NCI-H510A (cell line): ENCODE results near the gene MRPL54.

Experiments used
- DNase-seq: peaks from one replicate; lab custom pipeline; 2025; lab: John Stamatoyannopoulos, UW

MRPL54 gene

GRCh38 chr19:3762501-3763459 lies at the start of gene MRPL54:
MRPL54 (plus strand) TSS chr19:3762682; CDS start chr19:3762701, 19 bp downstream.
- DNase-seq = peak; percentile 97

- no peak for DNase-seq
Observed at GRCh38 chr19:3716147-3716668, 46.3 kb upstream of the MRPL54 start.

GRCh38 chr19:3719868-3720267 lies 42.6 kb upstream of the MRPL54 start:
- no peak for DNase-seq

GRCh38 chr19:3720349-3720917 lies 42.0 kb upstream of the MRPL54 start:
- DNase-seq = no peak

GRCh38 chr19:3721131-3721886 lies 41.2 kb upstream of the MRPL54 start:
- peak; percentile 96 for DNase-seq

GRCh38 chr19:3721887-3722442 lies 40.5 kb upstream of the MRPL54 start:
- DNase-seq = no peak

- peak; percentile 37 for DNase-seq
Observed at GRCh38 chr19:3722443-3723109, 39.9 kb upstream of the MRPL54 start.

- DNase-seq = no peak
Observed at GRCh38 chr19:3723110-3723488, 39.4 kb upstream of the MRPL54 start.

- DNase-seq = no peak
Observed at GRCh38 chr19:3723883-3724282, 38.6 kb upstream of the MRPL54 start.

- no peak for DNase-seq
Observed at GRCh38 chr19:3725121-3725520, 37.4 kb upstream of the MRPL54 start.

- DNase-seq = peak; percentile 88
Observed at GRCh38 chr19:3725640-3726310, 36.7 kb upstream of the MRPL54 start.

GRCh38 chr19:3730457-3730958 lies 32.0 kb upstream of the MRPL54 start:
- no peak for DNase-seq

GRCh38 chr19:3732108-3732507 lies 30.4 kb upstream of the MRPL54 start:
- DNase-seq = no peak

- DNase-seq = no peak
Observed at GRCh38 chr19:3733549-3734309, 28.8 kb upstream of the MRPL54 start.

GRCh38 chr19:3734310-3734600 lies 28.2 kb upstream of the MRPL54 start:
- no peak for DNase-seq

- no peak for DNase-seq
Observed at GRCh38 chr19:3736106-3736724, 26.3 kb upstream of the MRPL54 start.

- no peak for DNase-seq
Observed at GRCh38 chr19:3737487-3738205, 24.8 kb upstream of the MRPL54 start.

GRCh38 chr19:3738477-3739220 lies 23.8 kb upstream of the MRPL54 start:
- no peak for DNase-seq
